MM.1S (cell line): ENCODE results near the gene CHEK1.

Source experiments
- DNase-seq: peaks from one replicate; pipeline ENCODE4 v3.0.0-alpha.2; 2015
- H2AFZ ChIP-seq: fragments of 300-600 bp; sonication (generic); 2 replicates; pipeline ENCODE4 v1.6.0; 2016; ENCODE audit warnings: antibody characterized with exemption, low read length
- H3F3A ChIP-seq: fragments of 300-600 bp; sonication (generic); 2 replicates; pipeline ENCODE4 v1.6.1; 2016; ENCODE audit warnings: mild to moderate bottlenecking, antibody characterized with exemption, low read length, moderate library complexity, mixed read lengths; ENCODE audit not compliant: insufficient read depth
- H3K27ac ChIP-seq: fragments of 300-600 bp; sonication (generic); 2 replicates; pipeline ENCODE4 v1.5.1; 2016; ENCODE audit warnings: mild to moderate bottlenecking, low read length
- H3K27me3 ChIP-seq: fragments of 300-600 bp; sonication (generic); replicated peaks from 2 replicates; pipeline ENCODE4 v1.6.0; 2016; ENCODE audit warnings: low read length; ENCODE audit not compliant: insufficient read depth
- H3K36me3 ChIP-seq: fragments of 300-600 bp; sonication (generic); replicated peaks from 2 replicates; pipeline ENCODE4 v1.6.1; 2016; ENCODE audit warnings: mild to moderate bottlenecking, low read length, mixed read lengths; ENCODE audit not compliant: insufficient read depth
- H3K4me1 ChIP-seq: fragments of 300-600 bp; sonication (generic); 2 replicates; pipeline ENCODE4 v1.6.1; 2016; ENCODE audit warnings: low read length, mixed read lengths
- H3K4me2 ChIP-seq: fragments of 300-600 bp; sonication (generic); 2 replicates; pipeline ENCODE4 v1.6.0; 2016; ENCODE audit warnings: low read depth, low read length
- H3K4me3 ChIP-seq: fragments of 300-600 bp; sonication (generic); 2 replicates; pipeline ENCODE4 v1.5.1; 2016; ENCODE audit warnings: low read length, mixed read lengths
- H3K79me2 ChIP-seq: fragments of 300-600 bp; sonication (generic); 2 replicates; pipeline ENCODE4 v1.6.1; 2016; ENCODE audit warnings: mixed run types, low read length, mixed read lengths
- H3K9ac ChIP-seq: fragments of 300-600 bp; sonication (generic); 2 replicates; pipeline ENCODE4 v1.6.1; 2016; ENCODE audit warnings: low read length, mixed read lengths
- H3K9me2 ChIP-seq: fragments of 300-600 bp; sonication (generic); replicated peaks from 2 replicates; pipeline ENCODE4 v1.6.1; 2016; ENCODE audit warnings: mild to moderate bottlenecking, low read length, mixed read lengths; ENCODE audit not compliant: insufficient read depth
- H3K9me3 ChIP-seq: fragments of 300-600 bp; sonication (generic); replicated peaks from 2 replicates; pipeline ENCODE4 v1.6.1; 2016; ENCODE audit warnings: mild to moderate bottlenecking, low read length, mixed read lengths; ENCODE audit not compliant: insufficient read depth
- H4K20me1 ChIP-seq: fragments of 300-600 bp; sonication (generic); 2 replicates; pipeline ENCODE4 v1.6.1; 2016; ENCODE audit warnings: mild to moderate bottlenecking, low read length, moderate library complexity, mixed read lengths; ENCODE audit not compliant: insufficient read depth
- EZH2 ChIP-seq: fragments of 300-600 bp; sonication (generic); optimal IDR thresholded peaks from 2 replicates; pipeline ENCODE3; 2017; ENCODE audit warnings: low read depth, mild to moderate bottlenecking, antibody characterized with exemption, low read length, mixed read lengths
- EZH2phosphoT487 ChIP-seq: fragments of 300-600 bp; sonication (generic); IDR thresholded peaks from 2 replicates; pipeline ENCODE4 v1.6.1; 2018; ENCODE audit warnings: antibody characterized with exemption, low read length
- TF ChIP-seq, protein P1 (sequence below): fragments of 300-600 bp; sonication (generic); IDR thresholded peaks from 2 replicates; pipeline ENCODE4 v1.5.1; 2016; ENCODE audit warnings: antibody characterized with exemption, low read length, mixed read lengths

Gene CHEK1

DNA sequence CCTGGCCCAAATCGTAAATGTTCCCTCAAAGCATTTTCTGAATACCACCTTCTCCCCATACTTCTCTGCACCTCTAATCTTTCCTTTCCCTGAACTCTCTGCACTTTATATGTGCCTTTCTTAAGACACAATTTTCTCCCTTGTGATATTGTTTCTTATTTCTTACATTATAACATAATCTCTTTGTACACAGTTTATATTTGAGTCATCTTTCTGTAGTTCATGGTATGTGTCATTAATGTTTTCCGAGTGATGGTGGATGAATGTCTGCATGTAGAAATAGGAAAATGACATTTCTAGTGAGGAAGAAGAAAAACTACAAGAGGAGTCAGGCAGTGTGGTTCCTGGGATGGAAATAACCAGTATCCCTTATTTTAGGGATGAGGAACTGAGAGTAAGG is 50.2 kb downstream of the CHEK1 start:
- no peak overlapping the region for H3K4me3 ChIP-seq
- H3K9me2 ChIP-seq: no peaks in the 10 kb centered on the region
- H3K27me3 ChIP-seq: no peaks in the 10 kb centered on the region
- no peaks in the 10 kb centered on the region for H4K20me1 ChIP-seq
- TF ChIP-seq, protein P1, sequence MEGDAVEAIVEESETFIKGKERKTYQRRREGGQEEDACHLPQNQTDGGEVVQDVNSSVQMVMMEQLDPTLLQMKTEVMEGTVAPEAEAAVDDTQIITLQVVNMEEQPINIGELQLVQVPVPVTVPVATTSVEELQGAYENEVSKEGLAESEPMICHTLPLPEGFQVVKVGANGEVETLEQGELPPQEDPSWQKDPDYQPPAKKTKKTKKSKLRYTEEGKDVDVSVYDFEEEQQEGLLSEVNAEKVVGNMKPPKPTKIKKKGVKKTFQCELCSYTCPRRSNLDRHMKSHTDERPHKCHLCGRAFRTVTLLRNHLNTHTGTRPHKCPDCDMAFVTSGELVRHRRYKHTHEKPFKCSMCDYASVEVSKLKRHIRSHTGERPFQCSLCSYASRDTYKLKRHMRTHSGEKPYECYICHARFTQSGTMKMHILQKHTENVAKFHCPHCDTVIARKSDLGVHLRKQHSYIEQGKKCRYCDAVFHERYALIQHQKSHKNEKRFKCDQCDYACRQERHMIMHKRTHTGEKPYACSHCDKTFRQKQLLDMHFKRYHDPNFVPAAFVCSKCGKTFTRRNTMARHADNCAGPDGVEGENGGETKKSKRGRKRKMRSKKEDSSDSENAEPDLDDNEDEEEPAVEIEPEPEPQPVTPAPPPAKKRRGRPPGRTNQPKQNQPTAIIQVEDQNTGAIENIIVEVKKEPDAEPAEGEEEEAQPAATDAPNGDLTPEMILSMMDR: no peak
- no peak for TF ChIP-seq EZH2phosphoT487
- TF ChIP-seq EZH2: no peak
- no peak overlapping the region for H3K27ac ChIP-seq
- no peak for DNase-seq
- H2AFZ ChIP-seq: no peak overlapping the region
- H3K9me3 ChIP-seq: no peaks in the 10 kb centered on the region
- H3K36me3 ChIP-seq: no peaks in the 10 kb centered on the region
- no peak overlapping the region for H3K9ac ChIP-seq
- no peaks in the 10 kb centered on the region for H3K79me2 ChIP-seq
- no peak overlapping the region for H3K4me2 ChIP-seq
- no peaks in the 10 kb centered on the region for H3K4me1 ChIP-seq
- H3F3A ChIP-seq: no peaks in the 10 kb centered on the region

DNA sequence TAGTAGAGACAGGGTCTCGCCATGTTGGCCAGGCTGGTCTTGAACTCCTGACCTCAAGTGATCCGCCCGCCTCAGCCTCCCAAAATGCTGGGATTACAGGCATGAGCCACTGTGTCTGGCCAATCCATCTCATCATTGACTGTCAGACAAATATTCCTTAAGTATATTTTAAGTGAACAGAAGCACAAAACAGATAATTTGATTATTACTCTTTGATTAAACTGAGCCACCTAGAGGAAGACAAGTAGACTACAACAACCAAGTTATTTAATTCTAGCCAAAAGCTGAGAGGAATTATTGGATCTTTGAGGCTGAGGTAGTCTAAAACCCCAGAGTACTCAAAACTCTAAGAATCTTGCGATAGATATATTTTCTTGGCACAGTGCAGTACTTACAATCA is 54.4 kb downstream of the CHEK1 start:
- H3K4me1 ChIP-seq: no peaks in the 10 kb centered on the region
- no peaks in the 10 kb centered on the region for H3K9me2 ChIP-seq
- DNase-seq: no peak
- H3K9me3 ChIP-seq: no peaks in the 10 kb centered on the region
- no peak overlapping the region for H3K27ac ChIP-seq
- H4K20me1 ChIP-seq: no peaks in the 10 kb centered on the region
- no peak overlapping the region for H3K9ac ChIP-seq
- no peak overlapping the region for H3K4me3 ChIP-seq
- no peaks in the 10 kb centered on the region for H3K27me3 ChIP-seq
- H2AFZ ChIP-seq: no peak overlapping the region
- TF ChIP-seq, protein P1: peak; percentile 21; the same call in 1 of the 2 replicates
- TF ChIP-seq EZH2: no peak
- no peaks in the 10 kb centered on the region for H3K36me3 ChIP-seq
- no peak overlapping the region for H3K4me2 ChIP-seq
- H3K79me2 ChIP-seq: no peaks in the 10 kb centered on the region
- no peaks in the 10 kb centered on the region for H3F3A ChIP-seq

DNA sequence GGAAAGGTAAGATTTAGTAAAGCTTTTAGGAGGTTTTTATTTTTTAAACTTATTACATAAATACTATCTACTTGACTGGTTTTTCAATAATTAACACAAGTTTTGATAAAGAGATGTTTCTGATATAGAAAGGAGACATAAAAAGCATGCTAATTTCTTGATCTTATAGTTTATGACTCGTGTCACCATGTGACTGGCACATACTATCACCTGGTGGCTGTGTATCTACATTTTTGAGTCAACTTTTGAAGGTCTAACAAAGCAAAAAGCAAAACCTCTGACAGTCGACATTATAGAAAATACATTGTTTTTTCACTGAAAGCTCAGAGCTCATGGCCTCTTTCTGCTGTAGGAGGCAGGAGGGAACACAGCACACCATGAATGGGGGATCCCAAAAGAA is 54.9 kb downstream of the CHEK1 start:
- no peak overlapping the region for H2AFZ ChIP-seq
- H3K4me3 ChIP-seq: no peak overlapping the region
- no peak overlapping the region for H3K4me2 ChIP-seq
- no peaks in the 10 kb centered on the region for H3K9me3 ChIP-seq
- H4K20me1 ChIP-seq: no peaks in the 10 kb centered on the region
- DNase-seq: no peak
- no peak overlapping the region for H3K9ac ChIP-seq
- no peaks in the 10 kb centered on the region for H3K36me3 ChIP-seq
- H3F3A ChIP-seq: no peaks in the 10 kb centered on the region
- no peaks in the 10 kb centered on the region for H3K79me2 ChIP-seq
- TF ChIP-seq EZH2phosphoT487 (no peak), EZH2 (no peak)
- H3K27me3 ChIP-seq: no peaks in the 10 kb centered on the region
- H3K4me1 ChIP-seq: no peaks in the 10 kb centered on the region
- no peaks in the 10 kb centered on the region for H3K9me2 ChIP-seq
- no peak overlapping the region for H3K27ac ChIP-seq

DNA sequence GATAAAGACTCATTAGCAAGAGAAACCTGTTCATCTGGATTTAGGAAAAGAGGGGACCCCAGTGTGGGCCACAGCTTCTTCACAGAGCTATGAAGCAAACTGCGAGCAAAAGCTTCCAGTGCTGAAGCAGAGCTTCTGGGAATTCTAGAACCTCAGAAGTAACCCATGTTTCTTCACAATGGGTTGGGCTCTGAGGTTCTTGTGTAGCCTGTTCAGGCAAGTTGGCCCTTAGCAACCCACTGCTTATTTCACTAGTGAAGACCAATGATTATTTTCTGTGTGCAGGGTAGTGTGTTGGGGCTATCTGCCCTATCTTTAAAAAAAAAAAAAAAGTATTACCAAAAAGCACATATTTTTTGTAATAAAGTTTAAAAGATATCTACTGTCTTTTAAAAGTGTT is 55.8 kb downstream of the CHEK1 start, which contains the start of gene ACRV1:
ACRV1 (minus strand) TSS at position 101 of the 400 bp plus-strand sequence; CDS start at position 34, 67 bp downstream.
- no peak within 1 kb of the TSS for H3K4me2 ChIP-seq
- H3K36me3 ChIP-seq: no peaks in the 10 kb centered on the region

More for the DNA sequence above, 55.8 kb downstream of the CHEK1 start, which contains the start of gene ACRV1:
- no peak within 1 kb of the TSS for H3K9ac ChIP-seq
- H3K9me2 ChIP-seq: no peaks in the 10 kb centered on the region
- H3K27me3 ChIP-seq: no peaks in the 10 kb centered on the region
- no peaks in the 10 kb centered on the region for H3K9me3 ChIP-seq
- no peak for DNase-seq
- TF ChIP-seq, protein P1: no peak
- TF ChIP-seq EZH2phosphoT487: no peak
- no peak for TF ChIP-seq EZH2
- no peak within 1 kb of the TSS for H3K27ac ChIP-seq
- H3K79me2 ChIP-seq: no peaks in the 10 kb centered on the region
- H3K4me1 ChIP-seq: no peaks in the 10 kb centered on the region
- H4K20me1 ChIP-seq: no peaks in the 10 kb centered on the region
- H3K4me3 ChIP-seq: no peak within 1 kb of the TSS
- H2AFZ ChIP-seq: no peak within 1 kb of the TSS
- no peaks in the 10 kb centered on the region for H3F3A ChIP-seq
